HepG2 (cell line): ENCODE results near the gene SHQ1. TPM values are rescaled to one million over a fixed set of nuclear protein-coding genes. Genes with fewer than 3 reads are reported as not detected.

Source experiments
- ATAC-seq: fragments of 200-7000 bp; cut with Tn5 transposase; 3 replicates; pipeline ENCODE4 v1.9.1; 2020; ENCODE audit warnings: mild to moderate bottlenecking, moderate library complexity
- BruUV-seq: library from RNA; stranded (reverse); fragments of 400-500 nt; replicated peaks from 2 replicates; lab custom pipeline; 2021; lab: Mats Ljungman, UMichigan
- CTCF ChIA-PET: fragments of 300-600 bp; formaldehyde crosslinking; extraction: SDS; loops from one replicate; lab custom pipeline; 2021; ENCODE audit warnings: low total read pairs, inconsistent platforms, low intra/inter-chr PET ratio; lab: Yijun Ruan, JAX
- POLR2A ChIA-PET: fragments of 350-600 bp; sonication (Branson Sonifier 250); formaldehyde crosslinking; loops from one replicate; lab custom pipeline; 2020; ENCODE audit warnings: antibody characterized with exemption, inconsistent platforms; lab: Yijun Ruan, JAX
- DNase-seq: peaks from one replicate; pipeline ENCODE4 v3.0.0-alpha.2; 2015; ENCODE audit warnings: low spot score
- FAIRE-seq: peaks from 3 replicates; lab custom pipeline; 2011; peaks lifted over from hg19 to GRCh38; lab: Jason Lieb, UNC
- H2AFZ ChIP-seq: one replicate; pipeline ENCODE4 v1.6.1; 2011; ENCODE audit warnings: low read length, inconsistent platforms
- H3K27ac ChIP-seq: fragments of 300-600 bp; 3 replicates; pipeline ENCODE4 v1.8.0; 2011; ENCODE audit warnings: mixed run types, mild to moderate bottlenecking, mixed read lengths, low read length, inconsistent platforms; ENCODE audit not compliant: insufficient read depth; ENCODE audit errors: extremely low read length
- H3K27me3 ChIP-seq, 2 experiments: fragments of 200-600 bp in 1 of 2; 2 replicates in 1 of 2; 3 replicates in 1 of 2; pipeline versions ENCODE4 v1.6.0 to v1.8.0; 2011; ENCODE audit warnings: low read length in 2 of 2, mild to moderate bottlenecking in 2 of 2, moderate library complexity in 2 of 2, inconsistent platforms in 1 of 2; ENCODE audit not compliant: insufficient read depth in 2 of 2, control insufficient read depth in 1 of 2
- H3K36me3 ChIP-seq, 2 experiments: fragments of 200-600 bp in 1 of 2; replicated peaks in 1 of 2; 2 replicates in 1 of 2; 3 replicates in 1 of 2; pipeline versions ENCODE4 v1.5.1 to v1.8.0; 2011; ENCODE audit warnings: low read length in 2 of 2, inconsistent platforms in 1 of 2; ENCODE audit not compliant: insufficient read depth in 2 of 2, control insufficient read depth in 1 of 2
- H3K4me1 ChIP-seq: 2 replicates; pipeline ENCODE4 v1.5.1; 2012; ENCODE audit warnings: low read length, inconsistent platforms; ENCODE audit not compliant: insufficient read depth
- H3K4me2 ChIP-seq: 2 replicates; pipeline ENCODE4 v1.6.0; 2011; ENCODE audit warnings: low read depth, low read length, inconsistent platforms
- H3K4me3 ChIP-seq, 3 experiments: fragments of 200-600 bp in 1 of 3; sonication (generic), shearing (Covaris generic) in 1 of 3; replicated peaks in 1 of 3; 2 replicates each; pipeline ENCODE4 v1.5.1; 2011 to 2016; ENCODE audit warnings: low read length in 3 of 3, inconsistent platforms in 2 of 3, low read depth in 2 of 3, mild to moderate bottlenecking in 2 of 3, control low read depth in 1 of 3, mixed read lengths in 1 of 3; ENCODE audit not compliant: insufficient read depth in 1 of 3
- H3K79me2 ChIP-seq: one replicate; pipeline ENCODE4 v1.6.1; 2011; ENCODE audit warnings: low read length, inconsistent platforms; ENCODE audit not compliant: insufficient read depth
- H3K9ac ChIP-seq: 2 replicates; pipeline ENCODE4 v1.6.0; 2011; ENCODE audit warnings: mild to moderate bottlenecking, low read depth, low read length, inconsistent platforms; ENCODE audit not compliant: insufficient read depth
- H3K9me3 ChIP-seq: 2 replicates; pipeline ENCODE4 v1.5.1; 2012; ENCODE audit warnings: mild to moderate bottlenecking, low read length
- H4K20me1 ChIP-seq: 2 replicates; pipeline ENCODE4 v1.6.0; 2011; ENCODE audit warnings: inconsistent platforms, mild to moderate bottlenecking, low read length, moderate library complexity; ENCODE audit not compliant: insufficient read depth
- ETS1 ChIP-seq: sonication (generic); formaldehyde crosslinking; IDR thresholded peaks from 2 replicates; pipeline ENCODE4 v1.4.0; 2020; ENCODE audit warnings: missing genetic modification reagents
- EZH2 ChIP-seq: conservative IDR thresholded peaks from 2 replicates; pipeline ENCODE4 v1.6.1; 2012; ENCODE audit warnings: mild to moderate bottlenecking, low read depth, low read length, moderate library complexity
- GRHL1 ChIP-seq: sonication (generic); formaldehyde crosslinking; conservative IDR thresholded peaks from 2 replicates; pipeline ENCODE4 v1.8.0; 2022; ENCODE audit warnings: missing genetic modification reagents
- HES4 ChIP-seq: sonication (generic); formaldehyde crosslinking; IDR thresholded peaks from 2 replicates; pipeline ENCODE4 v1.9.0; 2021; ENCODE audit warnings: mild to moderate bottlenecking, missing genetic modification reagents, borderline replicate concordance
- IKZF5 ChIP-seq: IDR thresholded peaks from 2 replicates; pipeline ENCODE4 v1.6.1; 2018; ENCODE audit warnings: missing genetic modification reagents, mild to moderate bottlenecking, missing compliant biosample characterization
- SALL2 ChIP-seq: sonication (generic); formaldehyde crosslinking; IDR thresholded peaks from 2 replicates; pipeline ENCODE4 v1.8.1; 2023; ENCODE audit warnings: mild to moderate bottlenecking, missing genetic modification reagents, inconsistent platforms
- TCF12 ChIP-seq, 2 experiments: fragments of 450-650 bp in 1 of 2; sonication (generic) in 1 of 2; formaldehyde crosslinking in 1 of 2; IDR thresholded peaks; 2 replicates each; pipeline versions ENCODE4 v1.6.1 to v1.8.0; 2017 to 2022; ENCODE audit warnings: antibody characterized with exemption in 1 of 2, mild to moderate bottlenecking in 1 of 2, missing genetic modification reagents in 1 of 2, moderate library complexity in 1 of 2
- ZBTB14 ChIP-seq: sonication (generic); formaldehyde crosslinking; IDR thresholded peaks from 2 replicates; pipeline ENCODE4 v1.4.0; 2020; ENCODE audit warnings: missing genetic modification reagents
- ZNF24 ChIP-seq: fragments of 450-650 bp; IDR thresholded peaks from 2 replicates; pipeline ENCODE4 v1.6.1; 2017; ENCODE audit warnings: antibody characterized with exemption, mild to moderate bottlenecking
- ZNF3 ChIP-seq: IDR thresholded peaks from 2 replicates; pipeline ENCODE4 v1.7.0; 2017; ENCODE audit warnings: inconsistent platforms
- ZNF383 ChIP-seq: sonication (generic); formaldehyde crosslinking; IDR thresholded peaks from 2 replicates; pipeline ENCODE4 v1.4.0; 2020; ENCODE audit warnings: missing genetic modification reagents, mild to moderate bottlenecking, borderline replicate concordance
- ZNF44 ChIP-seq: sonication (generic); formaldehyde crosslinking; IDR thresholded peaks from 2 replicates; pipeline ENCODE4 v1.5.1; 2020; ENCODE audit warnings: mild to moderate bottlenecking, missing genetic modification reagents
- ZNF790 ChIP-seq: sonication (generic); formaldehyde crosslinking; IDR thresholded peaks from 2 replicates; pipeline ENCODE4 v1.8.0; 2022; ENCODE audit warnings: missing genetic modification reagents, mild to moderate bottlenecking, borderline replicate concordance
- ZNF850 ChIP-seq: sonication (generic); formaldehyde crosslinking; conservative IDR thresholded peaks from 2 replicates; pipeline ENCODE4 v1.9.0; 2021; ENCODE audit warnings: mild to moderate bottlenecking, missing genetic modification reagents
- WGBS: methylation state at CpG from one replicate; pipeline ENCODE4 v1.1.6; 2017; ENCODE audit warnings: low lambda C conversion rate; 5-methylcytosine and 5-hydroxymethylcytosine counted together
- in situ Hi-C: cut with HindIII; loops from 2 replicates; pipeline ENCODE4 v1.10.0; 2017; ENCODE audit warnings: low pct_unique_long_range_greater_than_20kb; ENCODE audit not compliant: extremely low pct_ligation_motif_present
- intact Hi-C: fragments of 100-400 bp; cut with micrococcal nuclease; formaldehyde crosslinking; loops from one replicate; pipeline ENCODE4 v1.10.0; 2022; ENCODE audit not compliant: unreplicated experiment
- polyA plus RNA-seq, 8 experiments: library from polyadenylated mRNA; depleted of rRNA in 3 of 8; stranded (reverse) in 7 of 8; unstranded in 1 of 8; fragments of >200 nt; fragmentation: Illumina TruSeq in 4 of 8; extraction: Trizol in 4 of 8; gene quantifications; 2 replicates each; pipeline versions ENCODE4 v1.2.1 to v1.2.3, GENCODE V29; 2011 to 2016; ENCODE audit warnings: low read depth in 4 of 8, missing spikeins in 1 of 8, mixed read lengths in 1 of 8; ENCODE audit not compliant: insufficient read depth in 1 of 8
- total RNA-seq, 5 experiments: library from RNA; depleted of rRNA; stranded (reverse); fragments of >200 nt; fragmentation: Illumina TruSeq; extraction: Trizol; gene quantifications; 2 replicates each; pipeline ENCODE4 v1.2.3, GENCODE V29; 2016; ENCODE audit warnings: low read depth in 1 of 5

SHQ1 gene
- total and polyA plus RNA-seq, 2 of the 13 experiments (the other 11 are each of a cell fraction or from before 2014, with no cell fraction given) = 5.5 to 20.3 TPM

- 93% methylated on average over 5 of the region's 5 CpGs for WGBS
- ATAC-seq (no peak), FAIRE-seq (no peak), DNase-seq (no peak)
- Histone ChIP-seq H3K4me3 (no peak overlapping the region), H3K4me1 (no peaks in the 10 kb centered on the region; the same call in 1 of the 2 replicates), H2AFZ (no peak overlapping the region), H3K27ac (no peak overlapping the region), H3K9ac (no peak overlapping the region), H3K36me3 (no peaks in the 10 kb centered on the region), H3K79me2 (no peaks in the 10 kb centered on the region), H4K20me1 (no peaks in the 10 kb centered on the region), H3K27me3 (no peaks in the 10 kb centered on the region), H3K9me3 (no peaks in the 10 kb centered on the region), H3K4me2 (no peak overlapping the region)
- CTCF ChIA-PET = no interaction called here
- TF ChIP-seq HES4 (CRISPR knock-in tag) = no peak
- TF ChIP-seq ETS1 (CRISPR knock-in tag) = no peak
- intact Hi-C loops (no loop called here), in situ Hi-C loops (loop anchor here (25.0 kb wide), 2 partner anchors 840 to 1090 kb away; no protein-coding TSS in a partner anchor)
- no TSS peak for BruUV-seq
- POLR2A ChIA-PET = no interaction called here
Measured at GRCh38 chr3:72802001-72802400, 46.2 kb downstream of the SHQ1 start.

- Histone ChIP-seq H3K9me3 (no peaks in the 10 kb centered on the region), H3K9ac (no peak overlapping the region), H3K4me2 (no peak overlapping the region), H3K27ac (no peak overlapping the region), H3K27me3 (no peaks in the 10 kb centered on the region), H3K4me3 (no peak overlapping the region), H3K79me2 (no peaks in the 10 kb centered on the region), H3K4me1 (no peaks in the 10 kb centered on the region; the same call in 1 of the 2 replicates), H2AFZ (no peak overlapping the region), H4K20me1 (no peaks in the 10 kb centered on the region), H3K36me3 (no peaks in the 10 kb centered on the region)
- DNase-seq (no peak), ATAC-seq (no peak), FAIRE-seq (no peak)
- intact Hi-C loops (no loop called here), in situ Hi-C loops (loop anchor here (25.0 kb wide), 2 partner anchors 839 to 1089 kb away; no protein-coding TSS in a partner anchor)
- ChIA-PET POLR2A (no interaction called here), CTCF (no interaction called here)
- BruUV-seq = no TSS peak
- TF ChIP-seq ZNF44 (no peak), SALL2 (CRISPR knock-in tag) (no peak), EZH2 (no peak), GRHL1 (CRISPR knock-in tag) (no peak), TCF12 (IDR thresholded peaks at IDR 0.05) (no peak), TCF12 (CRISPR knock-in tag; IDR thresholded peaks at IDR 0.05) (no peak), ZNF24 (no peak), IKZF5 (no peak), ZBTB14 (no peak), ZNF850 (CRISPR knock-in tag) (no peak), ZNF383 (no peak), ZNF3 (CRISPR knock-in tag) (no peak), ZNF790 (no peak)
Measured at GRCh38 chr3:72800869-72801268, 47.4 kb downstream of the SHQ1 start.
